ENCODE results near the gene CDK5RAP2.
"Not testable (repeated sequence)": the region's sequence is repeated elsewhere in the genome, so short reads cannot be mapped to it uniquely, and the experiment has no call there.

The CDK5RAP2 gene

GRCh38 chr9:120507936-120508510, 71.9 kb downstream of the CDK5RAP2 start:
- no peak for DNase-seq

GRCh38 chr9:120505186-120505585, 74.8 kb downstream of the CDK5RAP2 start:
- no peak for DNase-seq

- DNase-seq: no peak
Observed at GRCh38 chr9:120500733-120501132, 79.2 kb downstream of the CDK5RAP2 start.

GRCh38 chr9:120497865-120498264, 82.1 kb downstream of the CDK5RAP2 start:
- DNase-seq: not testable (repeated sequence)

GRCh38 chr9:120496438-120496837, 83.5 kb downstream of the CDK5RAP2 start:
- not testable (repeated sequence) for DNase-seq

- no peak for DNase-seq
Observed at GRCh38 chr9:120490888-120491595, 88.9 kb downstream of the CDK5RAP2 start.

GRCh38 chr9:120486835-120487234, 93.1 kb downstream of the CDK5RAP2 start:
- DNase-seq: no peak

- DNase-seq: no peak
Observed at GRCh38 chr9:120486347-120486746, 93.6 kb downstream of the CDK5RAP2 start.

- no peak for DNase-seq
Observed at GRCh38 chr9:120485788-120486187, 94.2 kb downstream of the CDK5RAP2 start.

GRCh38 chr9:120484162-120484561, 95.8 kb downstream of the CDK5RAP2 start:
- no peak for DNase-seq

- DNase-seq: no peak
Observed at GRCh38 chr9:120482424-120483186, 97.4 kb downstream of the CDK5RAP2 start.

GRCh38 chr9:120481846-120482245, 98.1 kb downstream of the CDK5RAP2 start:
- DNase-seq: no peak

GRCh38 chr9:120481248-120481647, 98.7 kb downstream of the CDK5RAP2 start:
- DNase-seq: no peak

- DNase-seq: no peak
Observed at GRCh38 chr9:120480707-120481106, 99.3 kb downstream of the CDK5RAP2 start.

- DNase-seq: no peak
Observed at GRCh38 chr9:120478208-120478607, 101.8 kb downstream of the CDK5RAP2 start.

GRCh38 chr9:120477534-120478001, 102.4 kb downstream of the CDK5RAP2 start:
- peak; percentile 31 for DNase-seq

- no peak for DNase-seq
Observed at GRCh38 chr9:120475341-120475740, 104.6 kb downstream of the CDK5RAP2 start.

GRCh38 chr9:120474591-120475243, 105.2 kb downstream of the CDK5RAP2 start:
- DNase-seq: no peak

GRCh38 chr9:120473608-120474007, 106.4 kb downstream of the CDK5RAP2 start:
- DNase-seq: no peak

GRCh38 chr9:120465685-120466407, 114.1 kb downstream of the CDK5RAP2 start:
- DNase-seq: no peak

- no peak for DNase-seq
Observed at GRCh38 chr9:120464887-120465421, 115.0 kb downstream of the CDK5RAP2 start.

GRCh38 chr9:120464176-120464886, 115.6 kb downstream of the CDK5RAP2 start:
- DNase-seq: no peak

All from stimulated activated CD4-positive, alpha-beta T cell treated with anti-CD3 and anti-CD28 coated beads, Interleukin-15, amount 100 ng/mL, for 24 hours (primary cell).